AG04450 (cell line): ENCODE results near the gene COX19. TPM values are rescaled to one million over a fixed set of nuclear protein-coding genes. Genes with fewer than 3 reads are reported as not detected.
"Not testable (repeated sequence)": the region's sequence is repeated elsewhere in the genome, so short reads cannot be mapped to it uniquely, and the experiment has no call there.

Experiments
- CTCF ChIA-PET: fragments of 300-600, 350-600 bp; formaldehyde crosslinking; extraction: SDS; loops from one replicate; lab custom pipeline; 2022; ENCODE audit warnings: antibody characterized with exemption, inconsistent platforms; lab: Charles Lee
- POLR2A ChIA-PET: fragments of 350-600 bp; formaldehyde crosslinking; extraction: SDS; loops from one replicate; lab custom pipeline; 2021; ENCODE audit warnings: antibody characterized with exemption, inconsistent platforms; lab: Yijun Ruan, JAX
- DNase-seq: peaks from one replicate; pipeline ENCODE4 v3.0.0-alpha.2; 2011; ENCODE audit warnings: low read depth, low spot score
- H3K27ac ChIP-seq: one replicate; pipeline ENCODE4 v1.5.1; 2012; ENCODE audit warnings: low read depth, low read length, control low read depth
- H3K27me3 ChIP-seq: one replicate; pipeline ENCODE4 v1.6.0; 2012; ENCODE audit warnings: low read length; ENCODE audit not compliant: control insufficient read depth, insufficient read depth
- H3K4me3 ChIP-seq: 2 replicates; pipeline ENCODE4 v1.5.1; 2011; ENCODE audit warnings: mild to moderate bottlenecking, low read depth, low read length, control low read depth
- H3K9me3 ChIP-seq: 2 replicates; pipeline ENCODE4 v1.5.1; 2012; ENCODE audit warnings: low read length; ENCODE audit not compliant: control insufficient read depth, insufficient read depth
- CTCF ChIP-seq: IDR thresholded peaks from 2 replicates; pipeline ENCODE4 v1.5.1; 2011; ENCODE audit warnings: low read depth, low read length, control low read depth, inconsistent platforms
- polyA plus RNA-seq: library from polyadenylated mRNA; depleted of rRNA; stranded (reverse); fragments of >200 nt; gene quantifications from 2 replicates; pipeline ENCODE4 v1.2.3, GENCODE V29; 2011

The COX19 gene
- polyA plus RNA-seq, 1 experiment = 6.8 TPM

- POLR2A ChIA-PET = no interaction called here
- CTCF ChIA-PET = interaction anchor here (0.6 kb wide), 1 partner anchor 15 kb away, joined by 4 read pairs; no protein-coding TSS in a partner anchor
- Histone ChIP-seq H3K27me3 (no peaks in the 10 kb centered on the region), H3K27ac (no peak overlapping the region), H3K9me3 (no peaks in the 10 kb centered on the region; the same call in 1 of the 2 replicates), H3K4me3 (no peak overlapping the region)
- TF ChIP-seq CTCF = no peak
- no peak for DNase-seq
These were observed 49.7 kb downstream of the COX19 start for GRCh38 chr7:925601-926000.

- ChIA-PET CTCF (no interaction called here), POLR2A (no interaction called here)
- H3K9me3 ChIP-seq = no peaks in the 10 kb centered on the region; the same call in 1 of the 2 replicates
- no peak overlapping the region for H3K4me3 ChIP-seq
- no peaks in the 10 kb centered on the region for H3K27me3 ChIP-seq
- TF ChIP-seq CTCF = no peak
- no peak for DNase-seq
- no peak overlapping the region for H3K27ac ChIP-seq
These were observed 50.7 kb downstream of the COX19 start for GRCh38 chr7:924541-925231.

GRCh38 chr7:924042-924441 lies 51.3 kb downstream of the COX19 start:
- H3K27ac ChIP-seq, H3K27me3 ChIP-seq, H3K4me3 ChIP-seq, CTCF ChIA-PET, H3K9me3 ChIP-seq, DNase-seq, POLR2A ChIA-PET: not testable (repeated sequence)

GRCh38 chr7:923108-924041 lies 52.0 kb downstream of the COX19 start:
- Histone ChIP-seq H3K27me3 (no peaks in the 10 kb centered on the region), H3K9me3 (no peaks in the 10 kb centered on the region; the same call in 1 of the 2 replicates), H3K4me3 (no peak overlapping the region), H3K27ac (no peak overlapping the region)
- ChIA-PET POLR2A (interaction anchor here (0.6 kb wide), 1 partner anchor 14 kb away, joined by 4 read pairs; no protein-coding TSS in a partner anchor), CTCF (no interaction called here)
- DNase-seq = no peak
- TF ChIP-seq CTCF = no peak

- no peak for DNase-seq
- Histone ChIP-seq H3K9me3 (no peaks in the 10 kb centered on the region; the same call in 1 of the 2 replicates), H3K4me3 (no peak overlapping the region), H3K27ac (no peak overlapping the region), H3K27me3 (no peaks in the 10 kb centered on the region)
- CTCF ChIA-PET = no interaction called here
- TF ChIP-seq CTCF = no peak
- POLR2A ChIA-PET = no interaction called here
These were observed 52.8 kb downstream of the COX19 start for GRCh38 chr7:922334-923107.
